Gastrocnemius medialis (tissue), 4 donors: ENCODE measurements around the gene PROCA1. TPM values are rescaled to one million over a fixed set of nuclear protein-coding genes. Genes with fewer than 3 reads are reported as not detected.

Experiments
- ATAC-seq, 2 donors: fragments of 150-250 bp; one replicate each; pipeline ENCODE4 v1.9.1; 2016
- DNase-seq, 2 donors: peaks; one replicate each; pipeline ENCODE4 v3.0.0-alpha.2; 2019
- H3K27ac ChIP-seq, 4 donors: fragments of 200-600 bp; sonication (generic); 1 replicate in 1 of 4; 2 replicates in 3 of 4; pipeline ENCODE4 v1.5.1; 2016 to 2018; ENCODE audit warnings: mild to moderate bottlenecking in 2 of 4, moderate library complexity in 1 of 4
- H3K27me3 ChIP-seq, 3 donors: fragments of 200-600 bp; sonication (generic) in 2 of 3; 1 replicate in 1 of 3; 2 replicates in 2 of 3; pipeline versions ENCODE4 v1.5.1 to v1.6.0; 2016 to 2019; ENCODE audit warnings: mild to moderate bottlenecking in 1 of 3, moderate library complexity in 1 of 3
- H3K36me3 ChIP-seq, 2 donors: fragments of 200-600 bp; sonication (generic) in 1 of 2; one replicate each; pipeline ENCODE4 v1.5.1; 2017 to 2018
- H3K4me1 ChIP-seq, 2 donors: fragments of 200-600 bp; sonication (generic) in 1 of 2; one replicate each; pipeline ENCODE4 v1.5.1; 2016 to 2017; ENCODE audit warnings: mild to moderate bottlenecking in 2 of 2
- H3K4me3 ChIP-seq, 4 donors: fragments of 200-600 bp; sonication (generic) in 3 of 4; 1 replicate in 1 of 4; 2 replicates in 3 of 4; pipeline ENCODE4 v1.5.1; 2016 to 2019; ENCODE audit warnings: mild to moderate bottlenecking in 2 of 4
- H3K9me3 ChIP-seq, 3 donors: fragments of 200-600 bp; sonication (generic) in 2 of 3; 1 replicate in 1 of 3; 2 replicates in 2 of 3; pipeline ENCODE4 v1.5.1; 2016 to 2019
- CTCF ChIP-seq, 5 experiments: fragments of 450-650 bp in 3 of 5; fragments of 200-600 bp in 2 of 5; sonication (generic) in 2 of 5; IDR thresholded peaks in 4 of 5; conservative IDR thresholded peaks in 1 of 5; 1 replicate in 4 of 5; 2 replicates in 1 of 5; pipeline ENCODE4 v1.5.1; 2016 to 2019; ENCODE audit warnings: antibody characterized with exemption in 5 of 5, mild to moderate bottlenecking in 3 of 5, moderate library complexity in 3 of 5
- POLR2A ChIP-seq, 2 donors: fragments of 450-650 bp; IDR thresholded peaks; one replicate each; pipeline ENCODE4 v1.6.1; 2017; ENCODE audit warnings: antibody characterized with exemption in 2 of 2, mild to moderate bottlenecking in 2 of 2, moderate library complexity in 2 of 2
- in situ Hi-C, 4 donors: fragments of 200-750 bp; cut with MboI; loops; one replicate each; pipeline versions ENCODE4 v1.15.0 to v1.8.0; 2017; ENCODE audit warnings: low sequenced_read_pairs in 4 of 4
- intact Hi-C: fragments of 100-400 bp; cut with DNase I; formaldehyde crosslinking; loops from one replicate; pipeline ENCODE4 v1.15.1; 2023; ENCODE audit warnings: low total_unique reads
- total RNA-seq, 4 donors: library from RNA; depleted of rRNA; stranded (reverse); fragments of >200 nt; gene quantifications; one replicate each; pipeline versions ENCODE4 v1.1.0 to v1.2.3, GENCODE V29; 2016

PROCA1 gene
- total RNA-seq, 4 donors from 2014 or later = 0.42 to 1.6 (median 0.49) TPM; not detected in 1

- in situ Hi-C loops (loop anchor here in 1 of 4 donors (25.0 kb wide), 1 partner anchor 113 kb away; the partner anchor contains the start of gene ERAL1), intact Hi-C loops (loop anchor here (1.0 kb wide), 1 partner anchor 23 kb away; the partner anchor contains the start of gene TLCD1)
- Histone ChIP-seq H3K27ac (no peak overlapping the region), H3K27me3 (no peaks in the 10 kb centered on the region), H3K36me3 (no peaks in the 10 kb centered on the region), H3K9me3 (no peaks in the 10 kb centered on the region), H3K4me3 (no peak overlapping the region), H3K4me1 (peaks cover 14 to 26% of the 10 kb centered on the region in 2 donors)
- TF ChIP-seq CTCF (IDR thresholded peaks at IDR 0.05 in 4 of 5, conservative IDR thresholded peaks at IDR 0.05 in 1 of 5) = no peak
- TF ChIP-seq POLR2A (IDR thresholded peaks at IDR 0.05) = no peak
- no peak for ATAC-seq
- no peak for DNase-seq
Observed at GRCh38 chr17:28749516-28750177, 38.0 kb upstream of the PROCA1 start.

DNA sequence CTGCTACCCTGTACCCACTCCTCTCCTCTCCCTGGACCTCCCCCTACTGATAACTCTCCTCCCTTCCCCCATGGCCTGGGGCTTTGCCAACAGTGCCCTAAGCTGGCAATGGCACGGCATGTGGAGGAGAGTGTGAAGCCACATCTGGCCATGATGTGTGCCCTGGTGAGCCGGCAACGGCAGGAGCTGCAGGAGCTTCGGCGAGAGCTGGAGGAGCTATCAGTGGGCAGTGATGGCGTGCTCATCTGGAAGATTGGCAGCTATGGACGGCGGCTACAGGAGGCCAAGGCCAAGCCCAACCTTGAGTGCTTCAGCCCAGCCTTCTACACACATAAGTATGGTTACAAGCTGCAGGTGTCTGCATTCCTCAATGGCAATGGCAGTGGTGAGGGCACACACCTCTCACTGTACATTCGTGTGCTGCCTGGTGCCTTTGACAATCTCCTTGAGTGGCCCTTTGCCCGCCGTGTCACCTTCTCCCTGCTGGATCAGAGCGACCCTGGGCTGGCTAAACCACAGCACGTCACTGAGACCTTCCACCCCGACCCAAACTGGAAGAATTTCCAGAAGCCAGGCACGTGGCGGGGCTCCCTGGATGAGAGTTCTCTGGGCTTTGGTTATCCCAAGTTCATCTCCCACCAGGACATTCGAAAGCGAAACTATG, 37.3 kb upstream of the PROCA1 start:
- Histone ChIP-seq H3K36me3 (no peaks in the 10 kb centered on the region), H3K27me3 (no peaks in the 10 kb centered on the region), H3K27ac (no peak overlapping the region), H3K4me1 (peaks cover 20 to 29% of the 10 kb centered on the region in 2 donors), H3K9me3 (no peaks in the 10 kb centered on the region), H3K4me3 (no peak overlapping the region)
- no peak for DNase-seq
- no peak for ATAC-seq
- in situ Hi-C loops = no loop called here
- TF ChIP-seq CTCF (IDR thresholded peaks at IDR 0.05 in 4 of 5, conservative IDR thresholded peaks at IDR 0.05 in 1 of 5) (no peak), POLR2A (IDR thresholded peaks at IDR 0.05) (no peak)
- intact Hi-C loops = no loop called here

DNA sequence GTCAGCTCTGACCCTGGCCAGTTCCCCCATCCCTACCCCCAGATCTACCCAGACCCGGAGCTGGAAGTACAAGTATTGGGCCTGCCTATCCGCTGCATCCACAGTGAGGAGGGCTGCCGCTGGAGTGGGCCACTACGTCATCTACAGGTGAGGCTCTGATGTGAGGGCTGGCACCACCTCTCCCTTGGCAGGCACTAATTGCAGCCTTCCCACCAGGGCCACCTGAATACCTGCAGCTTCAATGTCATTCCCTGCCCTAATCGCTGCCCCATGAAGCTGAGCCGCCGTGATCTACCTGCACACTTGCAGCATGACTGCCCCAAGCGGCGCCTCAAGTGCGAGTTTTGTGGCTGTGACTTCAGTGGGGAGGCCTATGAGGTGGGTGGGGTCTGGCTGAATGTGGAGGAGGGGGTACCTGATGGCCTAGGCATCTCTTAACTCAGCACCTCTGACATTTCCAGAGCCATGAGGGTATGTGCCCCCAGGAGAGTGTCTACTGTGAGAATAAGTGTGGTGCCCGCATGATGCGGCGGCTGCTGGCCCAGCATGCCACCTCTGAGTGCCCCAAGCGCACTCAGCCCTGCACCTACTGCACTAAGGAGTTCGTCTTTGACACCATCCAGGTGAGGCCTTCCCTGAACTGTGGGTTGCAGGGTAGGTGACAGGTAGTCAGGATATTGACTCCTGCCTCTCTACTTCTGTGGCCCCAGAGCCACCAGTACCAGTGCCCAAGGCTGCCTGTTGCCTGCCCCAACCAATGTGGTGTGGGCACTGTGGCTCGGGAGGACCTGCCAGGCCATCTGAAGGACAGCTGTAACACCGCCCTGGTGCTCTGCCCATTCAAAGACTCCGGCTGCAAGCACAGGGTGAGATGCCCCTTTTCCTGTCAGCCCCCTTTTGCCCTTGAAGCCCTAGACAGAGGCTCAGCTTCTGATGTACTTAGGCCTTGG, 36.4 kb upstream of the PROCA1 start:
- intact Hi-C loops (no loop called here), in situ Hi-C loops (no loop called here)
- H3K4me1 ChIP-seq = peaks cover 25 to 29% of the 10 kb centered on the region in 2 donors
- DNase-seq (no peak), ATAC-seq (no peak)
- no peak overlapping the region for H3K27ac ChIP-seq
- no peaks in the 10 kb centered on the region for H3K9me3 ChIP-seq
- TF ChIP-seq POLR2A (IDR thresholded peaks at IDR 0.05) = no peak
- TF ChIP-seq CTCF (IDR thresholded peaks at IDR 0.05 in 4 of 5, conservative IDR thresholded peaks at IDR 0.05 in 1 of 5) = no peak
- H3K36me3 ChIP-seq = no peaks in the 10 kb centered on the region
- H3K27me3 ChIP-seq = no peaks in the 10 kb centered on the region
- no peak overlapping the region for H3K4me3 ChIP-seq

GRCh38 chr17:28747051-28747691, 35.5 kb upstream of the PROCA1 start:
- in situ Hi-C loops (no loop called here), intact Hi-C loops (no loop called here)
- no peak overlapping the region for H3K4me3 ChIP-seq
- H3K4me1 ChIP-seq = peaks cover 27 to 29% of the 10 kb centered on the region in 2 donors
- no peak for TF ChIP-seq CTCF (IDR thresholded peaks at IDR 0.05 in 4 of 5, conservative IDR thresholded peaks at IDR 0.05 in 1 of 5)
- no peak for TF ChIP-seq POLR2A (IDR thresholded peaks at IDR 0.05)
- no peak for ATAC-seq
- DNase-seq = no peak
- no peaks in the 10 kb centered on the region for H3K9me3 ChIP-seq
- no peaks in the 10 kb centered on the region for H3K27me3 ChIP-seq
- no peaks in the 10 kb centered on the region for H3K36me3 ChIP-seq
- H3K27ac ChIP-seq = peak overlapping the region in 1 of 4 donors; percentile 54
